H9 (cell line): ENCODE data around the gene ALOX5AP. TPM values are rescaled to one million over a fixed set of nuclear protein-coding genes. Genes with fewer than 3 reads are reported as not detected.

Experiments
- DNase-seq: peaks from one replicate; pipeline ENCODE4 v3.0.0-alpha.2; 2017
- H2AFZ ChIP-seq: one replicate; pipeline ENCODE4 v1.6.1; 2013; ENCODE audit warnings: mild to moderate bottlenecking, low read length, control low read depth, moderate library complexity
- H2AK5ac ChIP-seq: 2 replicates; pipeline ENCODE4 v1.6.1; 2013; ENCODE audit warnings: low read length, control low read depth, mixed read lengths; ENCODE audit not compliant: insufficient read length
- H2BK120ac ChIP-seq: one replicate; pipeline ENCODE4 v1.6.1; 2013; ENCODE audit warnings: low read depth, mild to moderate bottlenecking, low read length, control low read depth, inconsistent platforms; ENCODE audit not compliant: poor library complexity, severe bottlenecking
- H2BK12ac ChIP-seq: 2 replicates; pipeline ENCODE4 v1.6.1; 2013; ENCODE audit warnings: low read length, control low read depth, mixed read lengths, low read depth; ENCODE audit not compliant: insufficient read length
- H2BK15ac ChIP-seq: 2 replicates; pipeline ENCODE4 v1.6.1; 2013; ENCODE audit warnings: low read depth, low read length, control low read depth
- H2BK20ac ChIP-seq: one replicate; pipeline ENCODE4 v1.6.1; 2013; ENCODE audit warnings: low read depth, mild to moderate bottlenecking, low read length, control low read depth, inconsistent platforms; ENCODE audit not compliant: poor library complexity, severe bottlenecking
- H2BK5ac ChIP-seq: 2 replicates; pipeline ENCODE4 v1.6.1; 2013; ENCODE audit warnings: low read length, control low read depth, mixed read lengths; ENCODE audit not compliant: insufficient read length
- H3K14ac ChIP-seq: 2 replicates; pipeline ENCODE4 v1.6.1; 2013; ENCODE audit warnings: low read length, control low read depth; ENCODE audit not compliant: insufficient read depth
- H3K18ac ChIP-seq: 2 replicates; pipeline ENCODE4 v1.6.1; 2013; ENCODE audit warnings: low read depth, mild to moderate bottlenecking, mixed read lengths, low read length, control low read depth; ENCODE audit not compliant: insufficient read length
- H3K23ac ChIP-seq: 2 replicates; pipeline ENCODE4 v1.6.1; 2013; ENCODE audit warnings: low read length, control low read depth, mixed read lengths, low read depth; ENCODE audit not compliant: insufficient read length
- H3K23me2 ChIP-seq: 2 replicates; pipeline ENCODE4 v1.6.1; 2013; ENCODE audit warnings: low read depth, mild to moderate bottlenecking, mixed read lengths, low read length, control low read depth; ENCODE audit not compliant: insufficient read length, poor library complexity, severe bottlenecking
- H3K27ac ChIP-seq: 2 replicates; pipeline ENCODE4 v1.5.1; 2013; ENCODE audit warnings: low read length, control low read depth, mixed read lengths, low read depth; ENCODE audit not compliant: insufficient read length
- H3K27me3 ChIP-seq: 2 replicates; pipeline ENCODE4 v1.6.1; 2013; ENCODE audit warnings: low read length, control low read depth, inconsistent platforms; ENCODE audit not compliant: insufficient read depth
- H3K4ac ChIP-seq: 2 replicates; pipeline ENCODE4 v1.6.1; 2013; ENCODE audit warnings: low read depth, mild to moderate bottlenecking, control low read depth, inconsistent platforms, low read length, moderate library complexity
- H3K4me1 ChIP-seq: 2 replicates; pipeline ENCODE4 v1.6.1; 2013; ENCODE audit warnings: low read length, control low read depth, inconsistent platforms; ENCODE audit not compliant: insufficient read depth
- H3K4me2 ChIP-seq: 2 replicates; pipeline ENCODE4 v1.6.1; 2013; ENCODE audit warnings: low read length, control low read depth, mixed read lengths; ENCODE audit not compliant: insufficient read length, insufficient read depth
- H3K56ac ChIP-seq: 2 replicates; pipeline ENCODE4 v1.6.1; 2013; ENCODE audit warnings: low read depth, mild to moderate bottlenecking, mixed read lengths, low read length, control low read depth; ENCODE audit not compliant: insufficient read length
- H3K79me1 ChIP-seq: 2 replicates; pipeline ENCODE4 v1.6.1; 2013; ENCODE audit warnings: low read depth, mild to moderate bottlenecking, moderate library complexity, low read length, control low read depth, inconsistent platforms; ENCODE audit not compliant: insufficient read depth, poor library complexity, severe bottlenecking
- H3K79me2 ChIP-seq: 2 replicates; pipeline ENCODE4 v1.6.1; 2013; ENCODE audit warnings: low read length, control low read depth, inconsistent platforms; ENCODE audit not compliant: insufficient read depth
- H3K9ac ChIP-seq: 2 replicates; pipeline ENCODE4 v1.6.1; 2013; ENCODE audit warnings: low read length, control low read depth, mixed read lengths; ENCODE audit not compliant: insufficient read length; ENCODE audit errors: extremely low read depth
- H3K9me3 ChIP-seq: one replicate; pipeline ENCODE4 v1.6.1; 2013; ENCODE audit warnings: low read depth, low read length, inconsistent platforms; ENCODE audit not compliant: control insufficient read depth
- H3T11ph ChIP-seq: one replicate; pipeline ENCODE4 v1.6.1; 2013; ENCODE audit warnings: mild to moderate bottlenecking, low read length, control low read depth, inconsistent platforms
- H4K20me1 ChIP-seq: one replicate; pipeline ENCODE4 v1.6.1; 2013; ENCODE audit not compliant: control insufficient read depth, insufficient read length, insufficient read depth
- H4K5ac ChIP-seq: 2 replicates; pipeline ENCODE4 v1.6.1; 2013; ENCODE audit warnings: low read depth, mild to moderate bottlenecking, mixed read lengths, low read length, control low read depth; ENCODE audit not compliant: insufficient read length
- H4K8ac ChIP-seq: replicated peaks from 2 replicates; pipeline ENCODE4 v1.6.1; 2013; ENCODE audit warnings: low read length, control low read depth, mixed read lengths, low read depth; ENCODE audit not compliant: insufficient read length
- H4K91ac ChIP-seq: 2 replicates; pipeline ENCODE4 v1.6.1; 2013; ENCODE audit warnings: low read depth, mild to moderate bottlenecking, moderate library complexity, mixed read lengths, low read length, control low read depth; ENCODE audit not compliant: insufficient read length
- H3K27ac Mint-ChIP-seq, 3 experiments: 2 replicates in 2 of 3; 3 replicates in 1 of 3; pipeline ENCODE4 v1.8.0; 2020 to 2021; ENCODE audit warnings: mixed read lengths in 3 of 3, mild to moderate bottlenecking in 1 of 3, moderate library complexity in 1 of 3
- H3K27me3 Mint-ChIP-seq: 2 replicates; pipeline ENCODE4 v1.8.0; 2021; ENCODE audit warnings: low read depth, mild to moderate bottlenecking, moderate library complexity, mixed read lengths
- H3K36me3 Mint-ChIP-seq, 3 experiments: 2 replicates in 2 of 3; 3 replicates in 1 of 3; pipeline ENCODE4 v1.8.0; 2020 to 2021; ENCODE audit warnings: low read depth in 3 of 3, mixed read lengths in 3 of 3; ENCODE audit not compliant: insufficient read depth in 1 of 3
- H3K4me1 Mint-ChIP-seq, 2 experiments: 2 replicates each; pipeline ENCODE4 v1.8.0; 2020; ENCODE audit warnings: mixed read lengths in 2 of 2
- H3K4me3 Mint-ChIP-seq, 2 experiments: 2 replicates in 1 of 2; 3 replicates in 1 of 2; pipeline ENCODE4 v1.8.0; 2020 to 2021; ENCODE audit warnings: mild to moderate bottlenecking in 2 of 2, mixed read lengths in 2 of 2, moderate library complexity in 1 of 2
- H3K9me3 Mint-ChIP-seq, 2 experiments: 2 replicates in 1 of 2; 3 replicates in 1 of 2; pipeline ENCODE4 v1.8.0; 2020; ENCODE audit warnings: mild to moderate bottlenecking in 2 of 2, mixed read lengths in 2 of 2, moderate library complexity in 1 of 2
- WGBS: extraction: QIAGEN DNeasy Blood & Tissue Kit; methylation state at CpG from one replicate; pipeline ENCODE4 v1.1.7; 2013; ENCODE audit warnings: missing lambda C conversion rate, low lambda C conversion rate, mixed read lengths; ENCODE audit not compliant: insufficient read length; ENCODE audit errors: extremely low coverage; 5-methylcytosine and 5-hydroxymethylcytosine counted together
- total RNA-seq: library from RNA; stranded (reverse); gene quantifications from 2 replicates; pipeline ENCODE4 v1.2.1, GENCODE V29; 2021
- TF ChIP-seq, protein P1 (sequence below): fragments of 200-600 bp; sonication (generic); conservative IDR thresholded peaks from 3 replicates; pipeline ENCODE4 v1.8.0; 2021; ENCODE audit warnings: antibody characterized with exemption, mild to moderate bottlenecking

ALOX5AP gene
- total RNA-seq, 1 experiment from 2014 or later = not detected

DNA sequence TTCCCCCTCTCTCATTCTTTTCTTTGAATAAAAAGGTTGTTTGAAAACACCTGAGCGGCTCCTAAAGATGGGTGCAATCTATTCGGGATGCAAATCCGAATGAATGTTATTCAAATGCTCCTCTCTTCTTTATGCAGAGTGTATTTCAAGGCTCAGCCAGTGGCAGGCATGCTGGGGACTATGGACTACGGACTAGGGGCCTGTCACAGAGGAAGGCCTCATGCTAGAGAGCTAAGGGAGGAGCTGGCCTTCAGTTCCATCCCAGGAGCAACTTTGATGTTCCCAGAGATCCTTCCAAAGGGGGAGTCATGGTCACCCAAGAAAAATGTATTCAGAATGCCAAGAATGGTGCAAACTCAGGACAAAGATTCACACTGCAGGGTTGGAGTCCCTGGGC, 9.3 kb downstream of the ALOX5AP start:
- WGBS = no CpG with 5 or more reads among the region's 4 CpGs
- Histone ChIP-seq H3K9ac (no peak overlapping the region), H2AK5ac (no peak overlapping the region)

More for the DNA sequence above, 9.3 kb downstream of the ALOX5AP start:
- no peaks in the 10 kb centered on the region; the same call in 1 of the 2 replicates for H3K4me1 ChIP-seq
- H3K23ac ChIP-seq = no peak overlapping the region
- no peak overlapping the region for H2AFZ ChIP-seq
- H3K9me3 ChIP-seq = no peaks in the 10 kb centered on the region
- H4K5ac ChIP-seq = no peak overlapping the region
- TF ChIP-seq, protein P1, sequence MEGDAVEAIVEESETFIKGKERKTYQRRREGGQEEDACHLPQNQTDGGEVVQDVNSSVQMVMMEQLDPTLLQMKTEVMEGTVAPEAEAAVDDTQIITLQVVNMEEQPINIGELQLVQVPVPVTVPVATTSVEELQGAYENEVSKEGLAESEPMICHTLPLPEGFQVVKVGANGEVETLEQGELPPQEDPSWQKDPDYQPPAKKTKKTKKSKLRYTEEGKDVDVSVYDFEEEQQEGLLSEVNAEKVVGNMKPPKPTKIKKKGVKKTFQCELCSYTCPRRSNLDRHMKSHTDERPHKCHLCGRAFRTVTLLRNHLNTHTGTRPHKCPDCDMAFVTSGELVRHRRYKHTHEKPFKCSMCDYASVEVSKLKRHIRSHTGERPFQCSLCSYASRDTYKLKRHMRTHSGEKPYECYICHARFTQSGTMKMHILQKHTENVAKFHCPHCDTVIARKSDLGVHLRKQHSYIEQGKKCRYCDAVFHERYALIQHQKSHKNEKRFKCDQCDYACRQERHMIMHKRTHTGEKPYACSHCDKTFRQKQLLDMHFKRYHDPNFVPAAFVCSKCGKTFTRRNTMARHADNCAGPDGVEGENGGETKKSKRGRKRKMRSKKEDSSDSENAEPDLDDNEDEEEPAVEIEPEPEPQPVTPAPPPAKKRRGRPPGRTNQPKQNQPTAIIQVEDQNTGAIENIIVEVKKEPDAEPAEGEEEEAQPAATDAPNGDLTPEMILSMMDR = no peak
- H3K56ac ChIP-seq = no peak overlapping the region
- no peaks in the 10 kb centered on the region for H3K79me2 ChIP-seq
- H2BK5ac ChIP-seq = no peak overlapping the region
- no peak overlapping the region for H3K18ac ChIP-seq
- no peak overlapping the region for H3K4me3 Mint-ChIP-seq
- H4K8ac ChIP-seq = no peak overlapping the region
- no peaks in the 10 kb centered on the region for H3K9me3 Mint-ChIP-seq
- no peaks in the 10 kb centered on the region for H3K36me3 Mint-ChIP-seq
- H3K27me3 Mint-ChIP-seq = no peaks in the 10 kb centered on the region
- no peak for DNase-seq
- H3K27ac ChIP-seq = no peak overlapping the region
- no peak overlapping the region for H2BK15ac ChIP-seq
- H3K4me1 Mint-ChIP-seq = peaks cover 21 to 22% of the 10 kb centered on the region in 2 experiments
- no peaks in the 10 kb centered on the region for H4K20me1 ChIP-seq
- H3T11ph ChIP-seq = no peak overlapping the region
- H3K27ac Mint-ChIP-seq = peak overlapping the region in 1 of 3 experiments; percentile 40; a peak in 1 of 7 replicates
- no peaks in the 10 kb centered on the region for H3K27me3 ChIP-seq
- H2BK12ac ChIP-seq = no peak overlapping the region
- H3K4me2 ChIP-seq = no peak overlapping the region
- no peak overlapping the region for H3K14ac ChIP-seq
- no peak overlapping the region for H3K4ac ChIP-seq
- no peaks in the 10 kb centered on the region for H3K79me1 ChIP-seq
- no peaks in the 10 kb centered on the region for H3K23me2 ChIP-seq
- no peak overlapping the region for H2BK20ac ChIP-seq
- no peak overlapping the region for H4K91ac ChIP-seq
- H2BK120ac ChIP-seq = no peak overlapping the region
